ENCODE measurements around the gene MST1R. TPM values are rescaled to one million over a fixed set of nuclear protein-coding genes. Genes with fewer than 3 reads are reported as not detected.

MST1R gene
- total and polyA plus RNA-seq, 2 of the 4 experiments (the other 2 are of a cell fraction) = under 0.01 to 0.14 TPM

GRCh38 chr3:49939858-49940666 is 36.4 kb upstream of the MST1R start, which contains the start of gene RBM6 (continued):
- no peak for TF ChIP-seq ELK1 (IDR thresholded peaks at IDR 0.05; ENCODE audit: borderline replicate concordance, low read depth, low read length)
- no peak for TF ChIP-seq CEBPB (IDR thresholded peaks at IDR 0.05; ENCODE audit: low read depth, low read length)

GRCh38 chr3:49937090-49937489 is 33.4 kb upstream of the MST1R start:
- H3K36me3 ChIP-seq (ENCODE audit: control insufficient read depth, insufficient read depth, low read length) = no peaks in the 10 kb centered on the region
- no peak overlapping the region for H3K4me3 ChIP-seq (ENCODE audit: insufficient read depth, low read depth, low read length)
- H3K4me1 ChIP-seq (ENCODE audit: control insufficient read depth, insufficient read depth, low read length) = peaks cover 4% of the 10 kb centered on the region; the same call in 1 of the 2 replicates
- no peak overlapping the region for H4K8ac ChIP-seq (ENCODE audit: low read depth in 2 of 2, low read length in 2 of 2)
- H3K9me1 ChIP-seq (ENCODE audit: insufficient read depth, low read length) = peaks cover 3% of the 10 kb centered on the region
- H3K4ac ChIP-seq (ENCODE audit: low read depth, low read length) = no peak overlapping the region
- in situ Hi-C loops (cut with MboI; ENCODE audit: low sequenced_read_pairs) = no loop called here
- ChIA-PET POLR2A (ENCODE audit: unreplicated experiment) (no interaction called here), CTCF (no interaction called here)
- H3K27ac ChIP-seq (ENCODE audit: insufficient read depth, low read length) = no peak overlapping the region
- H4K91ac ChIP-seq (ENCODE audit: insufficient read depth, low read depth, low read length) = no peak overlapping the region
- no peak overlapping the region for H2BK15ac ChIP-seq (ENCODE audit: low read depth, low read length)
- no peaks in the 10 kb centered on the region for H3K9me3 ChIP-seq (ENCODE audit: control insufficient read depth, insufficient read depth, low read length)
- no peak overlapping the region for H2AFZ ChIP-seq (replicated peaks; ENCODE audit: low read length, poor library complexity)
- ATAC-seq (ENCODE audit: low read depth) (no peak), DNase-seq (no peak)
- H3K4me2 ChIP-seq (ENCODE audit: low read depth, low read length) = no peak overlapping the region
- H3K9ac ChIP-seq (ENCODE audit: low read depth, low read length) = no peak overlapping the region
- H3K27me3 ChIP-seq (ENCODE audit: control insufficient read depth, insufficient read depth, low read length) = no peaks in the 10 kb centered on the region
- H2AK9ac ChIP-seq (replicated peaks; ENCODE audit: low read depth, low read length, poor library complexity) = no peak overlapping the region
- no TSS peak for BruUV-seq (replicated peaks)
- no peak overlapping the region for H2BK120ac ChIP-seq (ENCODE audit: low read depth, low read length)
- H3K56ac ChIP-seq (ENCODE audit: extremely low read depth, insufficient read depth, low read length) = no peak overlapping the region
- peaks cover 12% of the 10 kb centered on the region for H4K20me1 ChIP-seq (ENCODE audit: insufficient read depth, low read length)
- WGBS, 2 experiments (ENCODE audit: extremely low coverage in 2 of 2, insufficient read length in 1 of 2) = 69% methylated on average over 3 of the region's 3 CpGs; no CpG with 5 or more reads in 1 of the 2 experiments
- no peak overlapping the region for H2BK20ac ChIP-seq (ENCODE audit: low read depth, low read length)
- dilution Hi-C loops (cut with HindIII; ENCODE audit: low sequenced_read_pairs, unreplicated experiment) = no loop called here
- TF ChIP-seq MAFK (IDR thresholded peaks at IDR 0.05; ENCODE audit: low read depth, low read length) = peak; percentile 75
- TF ChIP-seq MAZ (IDR thresholded peaks at IDR 0.05; ENCODE audit: borderline replicate concordance, low read depth, low read length) = no peak
- TF ChIP-seq NFE2L2 (IDR thresholded peaks at IDR 0.05; ENCODE audit: low read depth, low read length) = no peak
- TF ChIP-seq BHLHE40 (IDR thresholded peaks at IDR 0.05; ENCODE audit: low read depth, low read length) = no peak
- TF ChIP-seq RAD21 (IDR thresholded peaks at IDR 0.05; ENCODE audit: low read length) = no peak
- TF ChIP-seq USF2 (IDR thresholded peaks at IDR 0.05; ENCODE audit: low read depth, low read length) = no peak
- TF ChIP-seq SMC3 (IDR thresholded peaks at IDR 0.05; ENCODE audit: low read depth, low read length) = no peak
- no peak overlapping the region for H2BK5ac ChIP-seq (ENCODE audit: low read depth, low read length, poor library complexity, severe bottlenecking)
- intact Hi-C loops (cut with micrococcal nuclease) = no loop called here
- H3K23ac ChIP-seq (ENCODE audit: low read depth, low read length) = no peak overlapping the region
- H3K14ac ChIP-seq (replicated peaks; ENCODE audit: low read depth, low read length) = no peak overlapping the region
- peaks cover 4 to 11% of the 10 kb centered on the region in 2 experiments; a peak in 2 of 4 replicates for H3K79me1 ChIP-seq (ENCODE audit: low read depth in 1 of 2, low read length in 2 of 2)
- no peak overlapping the region for H3K18ac ChIP-seq (ENCODE audit: low read depth, low read length)
- no peak overlapping the region for H4K5ac ChIP-seq (ENCODE audit: low read depth, low read length)
- H2AK5ac ChIP-seq (ENCODE audit: low read depth, low read length) = no peak overlapping the region
